Stimulated activated CD4-positive, alpha-beta T cell treated with anti-CD3 and anti-CD28 coated beads, Interleukin-12 subunit alpha, Interleukin-12 subunit beta, amount 100 ng/mL, for 4 hours (primary cell): ENCODE data around the gene GRIK5.

ENCODE experiments used
- DNase-seq: peaks from one replicate; pipeline ENCODE4 v3.0.0-alpha.2; 2020

Gene GRIK5

GRCh38 chr19:42075364-42075615, 5.3 kb upstream of the GRIK5 start:
- no peak for DNase-seq

- no peak for DNase-seq
Measured at GRCh38 chr19:42074513-42075363, 4.7 kb upstream of the GRIK5 start.

GRCh38 chr19:42071247-42071646, 1.2 kb upstream of the GRIK5 start:
- no peak for DNase-seq

GRCh38 chr19:42068756-42069571, 1.0 kb downstream of the GRIK5 start:
- no peak for DNase-seq

GRCh38 chr19:42068361-42068755, 1.6 kb downstream of the GRIK5 start:
- no peak for DNase-seq

- DNase-seq = no peak
Measured at GRCh38 chr19:42067315-42067888, 2.6 kb downstream of the GRIK5 start.

- DNase-seq = no peak
Measured at GRCh38 chr19:42066075-42066754, 3.8 kb downstream of the GRIK5 start.

- no peak for DNase-seq
Measured at GRCh38 chr19:42065511-42065910, 4.5 kb downstream of the GRIK5 start.

- no peak for DNase-seq
Measured at GRCh38 chr19:42065051-42065450, 5.0 kb downstream of the GRIK5 start.

GRCh38 chr19:42064432-42064831, 5.6 kb downstream of the GRIK5 start:
- DNase-seq = no peak

- DNase-seq = no peak
Measured at GRCh38 chr19:42062381-42062780, 7.6 kb downstream of the GRIK5 start.

- DNase-seq = no peak
Measured at GRCh38 chr19:42060117-42060516, 9.9 kb downstream of the GRIK5 start.

- no peak for DNase-seq
Measured at GRCh38 chr19:42059196-42059595, 10.8 kb downstream of the GRIK5 start.

GRCh38 chr19:42057846-42058245, 12.2 kb downstream of the GRIK5 start:
- DNase-seq = no peak

GRCh38 chr19:42054205-42054604, 15.8 kb downstream of the GRIK5 start:
- DNase-seq = no peak

- no peak for DNase-seq
Measured at GRCh38 chr19:42053037-42053935, 16.7 kb downstream of the GRIK5 start.

GRCh38 chr19:42052241-42052863, 17.7 kb downstream of the GRIK5 start:
- no peak for DNase-seq

- DNase-seq = no peak
Measured at GRCh38 chr19:42051166-42052115, 18.6 kb downstream of the GRIK5 start.

GRCh38 chr19:42048992-42049391, 21.0 kb downstream of the GRIK5 start:
- no peak for DNase-seq

- no peak for DNase-seq
Measured at GRCh38 chr19:42045575-42045974, 24.4 kb downstream of the GRIK5 start.
